Amniotic epithelial cell (primary cell): ENCODE data around the gene LDB3.
A peak's percentile ranks its signal among the peaks of the same experiment; 100 is the strongest.

ENCODE experiments used
- DNase-seq: peaks from one replicate; pipeline ENCODE4 v3.0.0-alpha.2; 2010; ENCODE audit warnings: low read depth

The LDB3 gene

DNA sequence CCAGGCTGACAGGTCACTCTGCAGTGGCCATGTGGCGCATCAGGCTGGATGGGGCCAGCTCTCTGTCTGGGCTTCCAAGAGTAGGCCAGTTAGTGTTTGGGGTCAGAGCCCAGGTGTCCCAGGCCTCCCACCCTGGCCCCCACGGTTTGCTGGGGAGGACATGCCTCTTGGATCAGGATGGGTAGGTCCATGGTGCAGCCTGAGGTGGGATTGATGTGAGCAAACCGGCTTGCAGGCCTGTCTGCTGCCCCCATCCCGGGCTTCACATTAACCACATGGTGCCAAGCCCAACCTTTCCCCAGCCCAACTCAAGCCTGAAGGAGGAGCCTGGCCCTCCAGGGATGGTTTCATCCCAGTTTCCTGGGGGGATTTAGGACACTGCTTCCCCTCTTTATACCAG lies 39.2 kb downstream of the LDB3 start:
- DNase-seq: no peak

DNA sequence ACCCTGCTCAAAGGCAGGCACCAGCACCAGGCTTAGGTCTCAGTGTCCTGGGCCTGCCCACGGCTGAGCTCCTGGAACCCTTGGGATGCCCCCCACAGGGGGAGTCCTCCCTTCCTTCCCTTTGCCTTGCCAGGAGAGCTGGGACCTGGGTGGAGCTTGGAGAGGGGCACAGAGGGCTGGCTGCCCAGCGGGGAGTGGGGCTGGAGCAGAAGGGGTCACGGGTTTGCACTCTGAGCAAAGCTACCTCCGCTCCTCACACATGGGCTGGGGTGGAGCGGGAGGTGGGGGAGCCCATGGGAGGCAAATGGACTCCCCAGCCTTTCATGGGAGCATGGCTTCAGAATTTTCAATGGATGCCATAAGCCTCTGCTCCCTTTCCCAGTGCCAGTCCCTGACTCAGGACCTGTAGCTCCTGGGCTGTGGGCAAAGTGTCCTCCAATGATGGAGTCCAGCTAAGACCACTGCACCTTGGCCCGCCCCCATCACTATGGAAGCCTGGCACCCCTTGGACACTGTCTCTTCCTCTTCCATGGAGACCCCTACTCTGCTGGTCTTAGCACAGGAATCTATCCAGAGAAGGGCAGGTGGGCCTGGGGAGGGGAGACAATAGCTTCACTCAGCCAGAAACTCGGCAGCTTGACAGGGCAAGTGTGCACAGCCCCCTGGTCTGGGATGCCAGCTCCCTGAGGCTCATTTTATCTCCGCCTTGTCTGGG lies 39.9 kb downstream of the LDB3 start:
- DNase-seq: no peak

DNA sequence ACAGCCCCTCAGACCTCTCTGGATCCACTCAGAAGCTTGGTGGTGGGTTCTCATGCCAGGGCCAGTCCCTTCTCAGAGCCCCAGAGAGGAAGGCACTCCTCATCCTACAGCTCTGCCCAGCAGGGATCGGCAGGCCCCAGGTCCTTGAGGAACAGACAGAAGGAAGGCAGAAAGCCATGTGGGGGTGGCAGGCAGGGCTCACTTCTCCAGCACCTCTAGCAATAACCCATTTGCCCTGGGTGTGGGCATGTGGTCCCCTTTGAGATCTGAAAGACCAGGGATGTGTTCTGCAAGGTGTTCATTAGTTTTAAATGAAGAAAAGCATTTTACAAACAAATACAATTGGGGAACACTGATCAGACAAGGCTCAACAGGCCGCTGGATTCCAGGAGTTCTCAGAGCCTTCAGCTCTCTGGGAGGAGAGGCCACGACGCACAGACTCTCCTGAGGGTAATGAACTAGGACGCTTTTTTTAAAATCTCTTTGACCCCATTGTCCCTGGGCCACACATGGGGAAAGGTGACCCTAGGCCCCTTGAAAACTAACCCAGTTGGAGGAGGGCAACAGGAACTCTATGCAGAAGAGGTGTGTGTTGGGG lies 40.6 kb downstream of the LDB3 start:
- no peak for DNase-seq

DNA sequence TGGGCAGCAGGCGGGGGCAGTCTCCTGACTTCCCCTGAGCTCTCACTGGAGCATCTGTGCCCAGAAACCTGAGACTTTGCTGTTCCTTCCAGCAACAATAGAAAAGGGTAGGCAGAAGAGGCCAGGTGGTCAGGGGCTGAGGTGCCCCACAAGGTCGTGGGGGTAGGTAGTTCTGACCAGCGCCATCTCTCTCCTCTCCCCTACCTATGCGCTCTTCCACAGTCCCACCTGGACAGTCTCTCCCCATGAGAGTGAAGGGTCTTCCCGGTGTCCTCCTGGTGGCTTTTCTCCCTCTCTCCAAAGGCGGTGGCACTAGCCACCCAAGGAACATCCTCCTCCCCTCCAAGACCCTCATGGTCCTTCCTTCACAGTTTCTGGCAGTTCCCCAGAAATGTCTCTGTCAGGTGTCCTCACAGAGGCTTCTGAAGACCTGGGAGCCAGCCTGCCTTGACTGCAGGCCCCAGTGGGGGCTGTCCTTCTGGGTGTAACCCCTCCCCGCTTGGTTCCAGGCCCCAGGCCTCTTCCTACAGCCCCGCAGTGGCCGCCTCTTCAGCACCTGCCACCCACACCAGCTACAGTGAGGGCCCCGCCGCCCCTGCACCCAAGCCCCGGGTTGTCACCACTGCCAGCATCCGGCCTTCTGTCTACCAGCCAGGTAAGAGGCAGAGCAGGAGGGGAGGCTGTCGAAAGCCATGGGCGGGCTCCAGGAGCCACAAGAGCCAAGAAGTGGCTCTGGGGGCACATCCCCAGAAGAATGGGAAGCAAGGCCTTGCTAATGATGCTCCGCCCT lies 41.3 kb downstream of the LDB3 start:
- no peak for DNase-seq

DNA sequence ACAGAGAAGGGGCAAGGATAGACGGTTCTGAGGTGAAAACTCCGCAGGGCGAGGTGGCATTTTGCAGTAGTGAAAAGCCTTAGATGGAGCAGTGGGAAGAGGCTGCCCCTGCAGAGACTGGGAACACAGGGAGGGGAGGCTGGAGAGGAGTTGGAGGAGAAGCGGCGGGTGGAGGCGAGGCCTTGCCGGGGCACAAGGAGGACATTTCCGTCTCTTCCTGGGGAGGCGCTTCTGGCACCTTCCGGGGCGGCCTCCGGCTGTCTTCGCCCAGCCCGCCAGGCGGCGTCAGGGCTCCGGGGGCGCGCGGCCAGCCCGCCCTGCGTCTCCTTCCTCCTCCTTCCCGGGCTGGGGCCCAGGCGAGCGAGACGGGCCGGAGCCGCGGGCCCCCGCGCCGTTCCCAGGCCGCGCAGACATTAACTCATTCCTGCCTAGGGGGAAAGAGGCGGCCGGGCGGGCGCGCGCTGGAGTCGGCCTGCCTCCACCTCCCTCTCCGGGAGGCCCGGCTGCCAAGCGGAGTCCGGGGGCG lies 42.7 kb downstream of the LDB3 start:
- peak; percentile 82 for DNase-seq

DNA sequence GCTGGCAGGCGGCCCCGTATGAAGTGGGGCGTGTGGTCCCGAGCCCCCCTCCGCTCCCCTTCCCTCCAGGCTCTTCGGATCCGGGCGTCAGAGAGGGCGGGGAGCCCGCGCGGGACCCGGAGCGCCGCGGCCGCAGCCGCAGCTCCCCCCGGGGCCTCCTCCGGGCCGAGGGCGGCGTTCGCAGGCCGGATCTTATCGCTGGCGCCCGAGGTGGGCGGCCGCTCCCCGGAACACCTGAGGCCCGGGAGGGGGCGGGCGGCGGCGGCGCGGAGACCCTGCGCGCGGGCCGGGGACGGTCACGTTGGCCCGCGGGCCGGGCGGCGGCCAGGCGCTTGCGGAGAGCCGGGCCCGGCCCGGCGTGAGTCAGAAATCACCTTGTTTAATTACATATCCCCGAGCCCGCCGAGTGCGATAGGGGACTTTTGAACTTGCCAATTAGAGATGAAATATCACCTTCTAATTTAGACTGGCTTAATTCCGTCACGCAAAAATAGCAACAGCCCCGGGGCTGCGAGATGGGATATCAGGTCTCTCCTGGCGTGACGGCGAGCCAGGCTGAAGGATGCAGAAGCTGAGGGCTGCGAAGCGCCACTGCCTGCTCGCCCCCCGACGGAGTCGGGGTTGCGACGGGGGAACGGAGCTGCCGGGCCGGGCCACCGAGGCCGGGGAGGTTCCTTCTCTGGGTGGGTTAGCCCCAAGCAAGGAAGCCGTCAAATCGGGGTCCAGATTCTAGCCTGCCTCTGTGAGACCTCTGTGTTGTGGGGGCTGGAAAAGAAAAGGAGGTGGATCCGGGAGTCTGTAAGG lies 43.4 kb downstream of the LDB3 start:
- peak; percentile 29 for DNase-seq

DNA sequence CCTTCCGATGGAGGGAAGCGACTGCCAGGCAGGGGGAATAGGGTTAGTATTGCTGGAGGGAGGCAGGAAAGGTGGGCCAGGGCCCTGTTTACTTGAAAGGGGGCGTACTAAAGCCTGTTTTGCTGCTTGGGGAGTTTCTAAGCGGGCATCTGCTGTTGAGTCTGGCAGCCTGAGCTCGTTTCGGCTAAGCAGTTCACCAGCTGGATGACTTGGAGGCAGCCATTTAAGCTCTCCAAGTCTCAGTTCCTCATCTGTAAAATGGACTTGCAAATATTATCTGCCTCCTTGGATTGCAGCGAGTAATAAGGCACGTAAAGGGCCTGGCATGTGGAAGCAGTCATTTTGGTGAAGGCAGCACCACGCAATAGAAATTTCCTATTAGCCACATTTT lies 44.0 kb downstream of the LDB3 start:
- no peak for DNase-seq

DNA sequence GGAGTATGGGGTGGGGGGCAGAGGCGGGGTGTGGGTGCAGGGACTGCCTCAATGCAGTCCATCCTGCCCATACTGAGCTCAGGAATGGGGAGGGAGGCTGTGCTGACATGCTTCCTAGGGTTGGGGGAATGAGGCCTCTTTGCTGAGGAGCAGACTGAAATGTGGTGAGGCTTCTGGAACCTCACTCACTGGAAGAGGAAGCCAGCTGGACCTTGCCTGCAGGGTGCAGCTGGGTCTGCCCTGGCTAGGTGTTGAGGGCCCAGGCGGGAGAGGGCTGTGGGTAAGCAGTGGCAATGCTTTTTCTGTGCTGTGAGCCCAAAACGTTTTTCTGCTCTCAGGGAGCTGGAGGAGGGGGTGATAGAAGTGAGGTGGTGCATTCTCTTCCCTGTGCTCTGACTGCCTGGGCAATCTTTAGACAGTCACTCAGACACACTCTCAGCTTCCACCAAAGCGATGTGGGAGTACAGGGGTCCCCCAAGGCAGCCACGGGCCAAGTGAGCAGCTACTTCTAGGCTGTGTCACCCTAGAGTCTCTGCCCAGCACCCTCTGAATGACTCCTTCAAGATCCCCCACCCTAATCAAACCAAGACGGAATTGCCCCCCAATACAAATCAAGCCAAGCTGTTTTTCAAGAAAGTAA lies 47.0 kb downstream of the LDB3 start:
- DNase-seq: no peak

DNA sequence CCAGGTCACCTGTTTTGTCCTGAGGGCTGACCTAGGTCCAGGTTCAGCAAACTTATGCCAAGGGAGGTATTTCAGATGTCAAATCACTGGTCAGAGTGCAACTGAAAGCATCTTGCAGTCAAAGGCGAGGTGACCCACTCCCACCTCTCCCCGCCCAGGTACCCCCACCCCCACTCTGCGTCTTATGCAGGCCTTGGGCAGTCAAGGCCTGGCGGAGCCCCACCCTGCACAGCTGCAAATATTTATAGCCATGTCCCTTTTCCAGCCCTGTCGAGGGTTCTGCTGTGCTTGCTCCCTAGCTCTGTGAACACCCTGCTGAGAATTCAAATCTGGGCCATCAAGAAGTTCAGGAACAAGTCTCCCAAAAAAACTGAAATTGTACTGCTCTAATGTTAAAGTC lies 47.5 kb downstream of the LDB3 start:
- DNase-seq: no peak

DNA sequence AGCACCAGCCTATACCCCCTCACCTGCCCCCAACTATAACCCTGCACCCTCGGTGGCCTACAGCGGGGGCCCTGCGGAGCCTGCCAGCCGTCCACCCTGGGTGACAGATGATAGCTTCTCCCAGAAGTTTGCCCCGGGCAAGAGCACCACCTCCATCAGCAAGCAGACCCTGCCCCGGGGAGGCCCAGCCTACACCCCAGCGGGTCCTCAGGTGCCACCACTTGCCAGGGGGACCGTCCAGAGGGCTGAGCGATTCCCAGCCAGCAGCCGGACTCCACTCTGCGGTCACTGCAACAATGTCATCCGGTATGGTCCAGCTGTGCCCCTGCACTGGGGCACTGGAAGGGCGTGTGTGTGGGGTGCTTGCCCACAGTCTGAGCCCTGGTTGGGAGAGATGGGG lies 48.2 kb downstream of the LDB3 start:
- DNase-seq: no peak

DNA sequence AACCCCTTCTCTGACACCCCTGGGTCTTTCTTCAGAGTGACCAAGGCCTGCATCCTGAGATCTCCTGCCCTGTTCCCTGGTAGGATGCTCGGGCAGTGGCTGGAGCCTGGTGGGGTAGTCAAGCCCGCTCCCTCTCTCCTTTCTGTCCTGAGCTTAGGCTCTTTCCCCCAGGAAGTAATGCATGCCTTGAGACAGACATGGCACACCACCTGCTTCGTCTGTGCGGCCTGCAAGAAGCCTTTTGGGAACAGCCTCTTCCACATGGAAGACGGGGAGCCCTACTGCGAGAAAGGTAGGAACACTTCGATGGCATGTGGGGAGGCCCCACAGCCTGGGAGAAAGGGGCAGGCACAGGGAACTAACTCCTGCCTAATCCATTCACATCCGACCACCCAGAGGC lies 50.2 kb downstream of the LDB3 start:
- DNase-seq: no peak

DNA sequence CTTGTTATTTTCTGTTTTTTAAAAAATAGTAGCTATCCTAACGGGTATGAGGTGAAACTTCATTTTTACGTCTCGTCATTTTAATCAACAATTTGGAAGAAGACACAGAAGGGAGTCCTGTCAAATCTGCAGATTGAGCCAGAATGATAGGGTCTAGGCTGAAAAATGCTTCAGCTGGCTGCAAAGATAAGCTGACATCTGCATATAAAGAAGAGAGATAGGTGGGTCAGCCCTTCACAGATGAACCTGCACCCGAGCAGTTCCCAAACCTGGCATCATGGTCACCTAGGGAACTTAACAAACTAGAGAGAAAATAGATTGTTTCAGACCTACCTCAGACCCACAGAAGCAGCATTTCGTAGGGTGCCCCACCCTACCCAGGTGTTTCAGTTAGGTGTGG lies 52.9 kb downstream of the LDB3 start:
- no peak for DNase-seq

DNA sequence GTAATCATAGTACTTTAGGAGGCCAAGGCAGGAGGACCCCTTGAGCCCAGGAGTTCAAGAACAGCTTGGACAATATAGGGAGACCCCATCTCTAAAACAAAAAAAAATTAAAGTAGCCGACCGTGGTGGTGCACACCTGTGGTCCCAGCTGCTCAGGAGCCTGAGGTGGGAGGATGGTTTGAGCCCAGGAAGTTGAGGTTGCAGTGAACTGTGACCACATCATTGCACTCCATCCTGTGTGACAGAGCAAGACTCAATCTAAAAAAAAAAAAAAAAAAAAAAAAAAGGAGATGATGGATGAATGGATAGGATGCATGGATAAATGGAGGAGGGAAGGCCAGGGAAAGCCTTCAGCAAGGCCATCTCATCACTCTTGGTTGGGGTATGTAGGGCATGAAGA lies 54.7 kb downstream of the LDB3 start:
- no peak for DNase-seq

DNA sequence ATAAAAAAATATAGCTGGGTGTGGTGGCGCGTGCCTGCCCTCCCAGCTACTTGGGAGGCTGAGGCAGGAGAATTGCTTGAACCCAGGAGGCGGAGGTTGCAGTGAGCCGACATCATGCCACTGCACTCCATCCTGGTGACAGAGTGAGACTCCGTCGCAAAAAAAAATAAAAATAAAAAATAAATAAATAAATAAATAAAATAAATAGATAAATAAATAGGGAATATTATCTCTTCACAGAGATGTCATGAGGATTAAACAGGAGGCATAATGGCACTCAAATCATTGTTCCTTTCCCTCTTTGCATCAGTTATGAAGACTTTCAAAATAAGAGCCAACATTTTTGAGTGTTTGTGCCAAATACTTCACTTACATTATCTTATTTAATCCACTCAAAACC lies 56.1 kb downstream of the LDB3 start:
- DNase-seq: no peak

DNA sequence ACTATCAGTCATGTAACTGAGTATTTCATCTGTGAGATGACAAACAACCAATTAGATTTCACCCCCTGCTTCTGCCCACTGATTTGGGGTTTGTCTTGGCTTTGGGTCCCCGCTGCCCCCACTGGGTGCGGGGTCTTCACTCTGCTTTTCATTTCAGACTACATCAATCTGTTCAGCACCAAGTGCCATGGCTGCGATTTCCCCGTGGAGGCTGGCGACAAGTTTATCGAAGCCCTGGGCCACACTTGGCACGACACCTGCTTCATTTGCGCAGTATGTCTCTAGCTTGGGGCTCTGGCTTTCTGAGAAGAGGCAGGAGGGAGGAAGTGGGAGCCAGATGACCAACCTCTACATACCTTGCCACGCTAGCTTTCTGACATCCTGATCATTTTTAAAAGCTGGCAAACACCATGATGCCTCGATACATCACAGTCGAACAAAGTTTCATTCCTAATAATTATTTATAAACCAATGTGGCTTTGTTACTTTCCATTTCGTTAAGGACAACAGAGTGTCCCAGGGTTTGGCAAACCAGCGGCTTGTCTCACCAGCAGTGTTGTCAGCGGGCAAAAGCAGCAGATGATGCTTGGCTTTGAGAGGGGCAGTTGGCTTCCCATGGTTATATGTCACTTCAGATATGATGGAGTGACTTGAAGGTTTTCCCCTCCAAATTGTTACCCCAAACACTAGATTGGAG lies 57.8 kb downstream of the LDB3 start:
- DNase-seq: no peak

DNA sequence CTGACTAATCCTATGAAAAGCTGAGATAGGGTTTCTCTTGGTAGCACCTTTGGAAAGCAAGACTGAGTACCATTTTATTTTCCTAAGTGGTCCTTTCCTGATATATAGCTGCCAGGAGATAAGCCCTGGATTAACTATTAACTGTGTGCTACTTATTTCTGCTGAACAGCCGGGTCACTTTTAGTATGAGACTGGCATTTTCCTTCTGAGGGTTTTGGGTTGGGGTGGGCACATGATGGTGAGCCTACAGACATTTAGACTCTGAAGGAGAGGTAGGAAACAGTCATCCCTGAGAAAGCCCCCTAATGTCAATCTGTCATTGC lies 58.3 kb downstream of the LDB3 start:
- DNase-seq: no peak

DNA sequence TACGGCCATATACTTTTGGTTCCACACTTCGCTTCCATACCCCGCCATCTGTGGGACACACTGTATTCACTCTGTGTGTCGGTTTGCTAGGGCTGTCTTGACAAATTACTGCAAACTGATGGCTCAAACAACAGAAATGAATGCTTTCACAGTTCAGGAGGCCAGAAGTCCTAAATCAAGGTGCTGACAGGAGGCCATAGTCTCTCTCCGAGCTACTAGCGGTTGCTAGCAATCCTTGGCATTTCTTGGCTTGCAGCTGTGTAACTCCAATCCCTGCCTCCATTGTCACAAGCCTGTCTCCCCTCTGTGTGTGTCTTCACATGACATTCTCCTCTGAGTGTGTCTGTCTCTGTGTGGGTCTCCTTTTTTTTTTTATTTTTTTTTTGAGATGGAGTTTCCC lies 59.2 kb downstream of the LDB3 start:
- DNase-seq: no peak

DNA sequence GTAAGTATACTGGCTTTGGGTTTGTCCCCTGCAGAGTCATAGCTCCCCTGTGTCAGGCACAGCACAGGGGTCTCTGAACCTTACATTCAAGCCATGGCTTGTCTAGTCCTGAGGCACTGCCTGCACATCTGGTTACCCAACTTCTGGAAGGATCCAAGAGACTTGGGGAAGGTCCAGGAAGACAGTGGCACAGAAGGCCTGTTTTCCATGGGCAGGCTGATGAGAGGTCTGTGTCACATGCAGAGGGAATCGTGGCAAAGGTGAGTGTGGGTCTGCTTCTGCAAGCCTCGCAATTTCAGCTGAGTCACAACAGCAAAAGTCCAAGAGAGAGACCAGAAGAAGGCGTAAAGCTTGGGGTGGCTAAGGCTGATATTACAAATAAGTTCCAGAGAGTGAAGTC lies 59.7 kb downstream of the LDB3 start:
- DNase-seq: no peak

DNA sequence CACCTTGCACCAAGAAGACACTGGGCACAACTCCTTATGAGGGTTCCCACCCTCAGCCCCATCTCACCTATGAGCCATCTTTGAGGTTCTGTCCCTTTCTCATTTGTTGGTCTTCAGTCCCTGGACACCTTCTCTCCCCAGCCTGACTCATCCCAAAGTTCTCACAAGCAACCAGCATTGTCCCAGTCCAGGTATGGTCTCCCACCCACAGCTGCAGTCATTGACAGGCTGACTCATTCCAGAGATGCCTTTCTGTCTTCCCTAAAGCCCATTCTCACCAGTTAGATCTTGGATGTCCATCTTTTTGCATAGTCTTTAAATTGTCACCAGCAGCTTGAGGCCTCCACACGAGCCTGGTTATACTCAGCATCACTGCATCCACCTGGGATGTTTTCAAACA lies 61.4 kb downstream of the LDB3 start:
- no peak for DNase-seq

DNA sequence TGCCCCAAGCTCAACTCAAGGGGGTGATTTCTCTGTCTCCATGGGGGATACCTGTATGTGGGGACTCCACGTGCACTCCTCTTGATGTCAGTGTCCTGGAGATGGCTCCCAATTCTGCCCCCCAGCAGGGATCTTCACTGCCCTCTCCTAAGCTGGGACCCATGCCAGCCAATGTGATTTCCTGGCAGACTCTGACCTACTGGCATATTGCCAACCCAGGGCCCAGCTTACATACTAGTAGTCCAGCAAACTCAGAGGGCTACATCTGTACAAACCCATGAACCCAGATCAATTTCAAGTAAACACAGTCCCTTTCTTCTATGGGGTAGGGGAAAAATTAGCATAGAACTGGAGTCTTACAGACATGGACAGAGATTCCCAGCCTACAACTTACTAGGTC lies 61.9 kb downstream of the LDB3 start:
- peak; percentile 17 for DNase-seq

DNA sequence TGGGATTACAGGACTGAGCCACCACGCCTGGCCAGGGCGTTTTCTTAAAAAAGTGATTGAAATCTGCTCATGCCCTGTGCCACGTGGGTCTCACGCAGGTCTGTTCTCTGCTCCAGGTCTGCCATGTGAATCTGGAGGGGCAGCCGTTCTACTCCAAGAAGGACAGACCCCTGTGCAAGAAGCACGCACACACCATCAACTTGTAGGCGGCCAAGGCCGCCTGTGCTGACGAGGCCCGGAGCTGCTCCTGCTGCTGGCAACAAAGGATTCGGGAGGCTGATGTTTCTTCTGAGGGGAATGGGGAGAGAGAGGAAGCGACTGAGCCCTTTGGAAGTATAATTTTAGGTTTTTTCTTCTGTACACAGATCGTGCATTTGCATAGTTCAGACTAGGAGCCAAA lies 64.5 kb downstream of the LDB3 start:
- DNase-seq: no peak
